Common myeloid progenitor, CD34-positive (primary cell): Measurements from ENCODE around the gene TMEM52B.
"Not testable (repeated sequence)": the region's sequence is repeated elsewhere in the genome, so short reads cannot be mapped to it uniquely, and the experiment has no call there.

Experiments used
- CTCF ChIA-PET: fragments of 350-600 bp; sonication (Branson Sonifier 250); formaldehyde crosslinking; loops from one replicate; lab custom pipeline; 2021; ENCODE audit warnings: antibody characterized with exemption; lab: Charles Lee
- POLR2A ChIA-PET: fragments of 350-600 bp; sonication (Branson Sonifier 250); formaldehyde crosslinking; loops from one replicate; lab custom pipeline; 2021; ENCODE audit warnings: antibody characterized with exemption; lab: Charles Lee
- DNase-seq, 3 donors: peaks; one replicate each; pipeline versions ENCODE4 v3.0.0 to v3.0.0-alpha.2; 2013
- H3K27ac ChIP-seq, 2 experiments: 1 replicate in 1 of 2; 2 replicates in 1 of 2; pipeline ENCODE4 v1.7.0; 2013; ENCODE audit warnings: inconsistent platforms in 2 of 2, low read length in 2 of 2, mild to moderate bottlenecking in 2 of 2, low read depth in 1 of 2, moderate library complexity in 1 of 2; ENCODE audit not compliant: severe bottlenecking in 2 of 2, insufficient read depth in 1 of 2, poor library complexity in 1 of 2
- H3K27me3 ChIP-seq, 5 experiments: replicated peaks in 2 of 5; 1 replicate in 3 of 5; 2 replicates in 2 of 5; pipeline versions ENCODE4 v1.6.1 to v1.7.0; 2013; ENCODE audit warnings: low read length in 4 of 5, mild to moderate bottlenecking in 2 of 5, moderate library complexity in 2 of 5, inconsistent platforms in 1 of 5; ENCODE audit not compliant: insufficient read depth in 5 of 5, control insufficient read depth in 4 of 5
- H3K36me3 ChIP-seq, 4 experiments: 1 replicate in 2 of 4; 2 replicates in 2 of 4; pipeline versions ENCODE4 v1.6.1 to v1.7.0; 2013; ENCODE audit warnings: low read length in 3 of 4, control low read depth in 1 of 4, mild to moderate bottlenecking in 1 of 4; ENCODE audit not compliant: control insufficient read depth in 4 of 4, insufficient read depth in 4 of 4
- H3K4me1 ChIP-seq, 4 experiments: 1 replicate in 3 of 4; 2 replicates in 1 of 4; pipeline versions ENCODE4 v1.6.1 to v1.7.1; 2013; ENCODE audit warnings: low read length in 3 of 4, mild to moderate bottlenecking in 3 of 4, control low read depth in 1 of 4, inconsistent platforms in 1 of 4, moderate library complexity in 1 of 4; ENCODE audit not compliant: control insufficient read depth in 4 of 4, insufficient read depth in 4 of 4; ENCODE audit errors: control extremely low read depth in 1 of 4
- H3K4me3 ChIP-seq, 7 experiments: 1 replicate in 4 of 7; 2 replicates in 3 of 7; pipeline versions ENCODE4 v1.5.1 to v1.7.0; 2013; ENCODE audit warnings: mild to moderate bottlenecking in 7 of 7, low read length in 6 of 7, moderate library complexity in 6 of 7, inconsistent platforms in 2 of 7, low read depth in 2 of 7, control low read depth in 1 of 7; ENCODE audit not compliant: insufficient read depth in 4 of 7, control insufficient read depth in 1 of 7; ENCODE audit errors: extremely low read depth in 1 of 7
- H3K9me3 ChIP-seq, 5 experiments: 1 replicate in 4 of 5; 2 replicates in 1 of 5; pipeline versions ENCODE4 v1.6.1 to v1.7.1; 2013; ENCODE audit warnings: low read length in 4 of 5, mild to moderate bottlenecking in 2 of 5, inconsistent platforms in 1 of 5, low read depth in 1 of 5, moderate library complexity in 1 of 5; ENCODE audit not compliant: control insufficient read depth in 4 of 5, insufficient read depth in 2 of 5; ENCODE audit errors: control extremely low read depth in 1 of 5
- WGBS: methylation state at CpG from one replicate; pipeline ENCODE4 v1.1.5; 2013; ENCODE audit not compliant: insufficient coverage; 5-methylcytosine and 5-hydroxymethylcytosine counted together

Gene TMEM52B

GRCh38 chr12:10191865-10192264 lies 13.0 kb downstream of the TMEM52B start:
- Histone ChIP-seq H3K27ac (no peak overlapping the region), H3K36me3 (no peaks in the 10 kb centered on the region), H3K4me3 (no peak overlapping the region), H3K4me1 (peaks cover 0 to 9% (median 4%) of the 10 kb centered on the region in 4 experiments), H3K9me3 (no peaks in the 10 kb centered on the region), H3K27me3 (peaks cover 0 to 3% (median 0%) of the 10 kb centered on the region in 5 experiments)
- no peak for DNase-seq
- CTCF ChIA-PET, result interaction anchor here (0.6 to 3.1 kb wide), 5 partner anchors 11 to 383 kb away, joined by 3 to 32 read pairs (median 4); partner anchors contain the start of gene OLR1
- POLR2A ChIA-PET, result no interaction called here
- 38% methylated on average over 1 of the region's 2 CpGs for WGBS

GRCh38 chr12:10194160-10194670 lies 15.4 kb downstream of the TMEM52B start:
- Histone ChIP-seq H3K27ac (no peak overlapping the region), H3K9me3 (no peaks in the 10 kb centered on the region), H3K27me3 (peaks cover 0 to 3% (median 0%) of the 10 kb centered on the region in 5 experiments), H3K4me1 (peaks cover 0 to 9% (median 4%) of the 10 kb centered on the region in 4 experiments), H3K4me3 (no peak overlapping the region), H3K36me3 (no peaks in the 10 kb centered on the region)
- WGBS, result 100% methylated on average over 3 of the region's 3 CpGs
- ChIA-PET POLR2A (interaction anchor here (2.1 kb wide), 1 partner anchor 19 kb away, joined by 4 read pairs; the partner anchor contains the start of gene GABARAPL1), CTCF (interaction anchor here (1.3 to 1.5 kb wide), 2 partner anchors 11 to 14 kb away, joined by 5 read pairs; no protein-coding TSS in a partner anchor)
- DNase-seq, result no peak

- peaks cover 0 to 9% (median 4%) of the 10 kb centered on the region in 4 experiments for H3K4me1 ChIP-seq
- POLR2A ChIA-PET, result interaction anchor here (0.6 to 2.1 kb wide), 4 partner anchors 10 to 717 kb away, joined by 3 to 9 read pairs (median 4); partner anchors contain the start of gene GABARAPL1
- DNase-seq, result peak; percentile 44 to 82 (median 68)
- 42% methylated on average over 10 of the region's 10 CpGs for whole genome bisulfite sequencing
- no peaks in the 10 kb centered on the region for H3K36me3 ChIP-seq
- no peak overlapping the region for H3K4me3 ChIP-seq
- CTCF ChIA-PET, result interaction anchor here (0.7 to 1.2 kb wide), 4 partner anchors 25 to 446 kb away, joined by 3 read pairs; partner anchors contain the start of gene CLEC7A
- H3K27me3 ChIP-seq, result peaks cover 0 to 3% (median 0%) of the 10 kb centered on the region in 5 experiments
- no peaks in the 10 kb centered on the region for H3K9me3 ChIP-seq
- no peak overlapping the region for H3K27ac ChIP-seq
These were observed 17.4 kb downstream of the TMEM52B start for GRCh38 chr12:10196210-10196609.

GRCh38 chr12:10197879-10198278 lies 19.0 kb downstream of the TMEM52B start:
- ChIA-PET POLR2A (no interaction called here), CTCF (interaction anchor here (0.6 to 1.5 kb wide), 3 partner anchors 12 to 113 kb away, joined by 3 to 4 read pairs (median 4); no protein-coding TSS in a partner anchor)
- Histone ChIP-seq H3K27me3 (peaks cover 0 to 3% (median 0%) of the 10 kb centered on the region in 5 experiments), H3K4me3 (no peak overlapping the region), H3K36me3 (no peaks in the 10 kb centered on the region), H3K27ac (no peak overlapping the region), H3K4me1 (peaks cover 0 to 9% (median 4%) of the 10 kb centered on the region in 4 experiments), H3K9me3 (no peaks in the 10 kb centered on the region)
- DNase-seq, result no peak
- 100% methylated on average over 4 of the region's 5 CpGs for WGBS

- POLR2A ChIA-PET, result not testable (repeated sequence)
These were observed 25.7 kb downstream of the TMEM52B start for GRCh38 chr12:10204495-10204894.

GRCh38 chr12:10205220-10205807 lies 26.5 kb downstream of the TMEM52B start:
- no peak for DNase-seq
- no peaks in the 10 kb centered on the region for H3K36me3 ChIP-seq
- POLR2A ChIA-PET, result no interaction called here

More at GRCh38 chr12:10204495-10204894, 25.7 kb downstream of the TMEM52B start:
- not testable (repeated sequence) for H3K27me3 ChIP-seq, H3K9me3 ChIP-seq, DNase-seq, H3K27ac ChIP-seq, H3K4me3 ChIP-seq, H3K4me1 ChIP-seq, H3K36me3 ChIP-seq
- no CpG with 5 or more reads among the region's 2 CpGs for WGBS
- CTCF ChIA-PET, result interaction anchor here (1.4 to 1.6 kb wide), 2 partner anchors 9 to 14 kb away, joined by 4 to 5 read pairs; no protein-coding TSS in a partner anchor

GRCh38 chr12:10207136-10207535 lies 28.3 kb downstream of the TMEM52B start:
- ChIA-PET CTCF (no interaction called here), POLR2A (no interaction called here)
- Histone ChIP-seq H3K4me1 (peaks cover 0 to 5% (median 2%) of the 10 kb centered on the region in 4 experiments), H3K9me3 (no peaks in the 10 kb centered on the region), H3K27me3 (no peaks in the 10 kb centered on the region), H3K4me3 (no peak overlapping the region), H3K36me3 (no peaks in the 10 kb centered on the region), H3K27ac (no peak overlapping the region)
- 0% methylated on average over 1 of the region's 2 CpGs for WGBS
- no peak for DNase-seq

More at GRCh38 chr12:10205220-10205807, 26.5 kb downstream of the TMEM52B start:
- Histone ChIP-seq H3K4me1 (no peaks in the 10 kb centered on the region), H3K27ac (no peak overlapping the region), H3K9me3 (no peaks in the 10 kb centered on the region), H3K27me3 (no peaks in the 10 kb centered on the region), H3K4me3 (no peak overlapping the region)
- 90% methylated on average over 2 of the region's 3 CpGs for WGBS
- CTCF ChIA-PET, result interaction anchor here (0.6 to 1.6 kb wide), 3 partner anchors 10 to 78 kb away, joined by 4 to 5 read pairs (median 4); no protein-coding TSS in a partner anchor
